ENCODE results near the gene CACNA1C.

Gene CACNA1C

GRCh38 chr12:2539938-2540337 lies 487.2 kb downstream of the CACNA1C start:
- no peak for DNase-seq

GRCh38 chr12:2540535-2540941 lies 487.8 kb downstream of the CACNA1C start:
- DNase-seq = no peak

GRCh38 chr12:2541631-2542204 lies 488.9 kb downstream of the CACNA1C start:
- DNase-seq = no peak

- no peak for DNase-seq
These were observed 491.0 kb downstream of the CACNA1C start for GRCh38 chr12:2543801-2544200.

- no peak for DNase-seq
These were observed 491.4 kb downstream of the CACNA1C start for GRCh38 chr12:2544230-2544629.

- no peak for DNase-seq
These were observed 494.7 kb downstream of the CACNA1C start for GRCh38 chr12:2547273-2548044.

GRCh38 chr12:2548081-2548480 lies 495.3 kb downstream of the CACNA1C start:
- DNase-seq = no peak

GRCh38 chr12:2550561-2551411 lies 498.0 kb downstream of the CACNA1C start:
- DNase-seq = no peak

GRCh38 chr12:2551412-2551900 lies 498.7 kb downstream of the CACNA1C start:
- no peak for DNase-seq

- no peak for DNase-seq
These were observed 499.4 kb downstream of the CACNA1C start for GRCh38 chr12:2552000-2552756.

- DNase-seq = no peak
These were observed 500.8 kb downstream of the CACNA1C start for GRCh38 chr12:2553388-2554126.

GRCh38 chr12:2555487-2556082 lies 502.8 kb downstream of the CACNA1C start:
- DNase-seq = no peak

GRCh38 chr12:2557597-2557996 lies 504.8 kb downstream of the CACNA1C start:
- no peak for DNase-seq

GRCh38 chr12:2559931-2560330 lies 507.1 kb downstream of the CACNA1C start:
- no peak for DNase-seq

GRCh38 chr12:2560356-2560755 lies 507.6 kb downstream of the CACNA1C start:
- no peak for DNase-seq

- no peak for DNase-seq
These were observed 508.6 kb downstream of the CACNA1C start for GRCh38 chr12:2561367-2561766.

GRCh38 chr12:2562400-2562799 lies 509.6 kb downstream of the CACNA1C start:
- no peak for DNase-seq

GRCh38 chr12:2563709-2564108 lies 510.9 kb downstream of the CACNA1C start:
- DNase-seq = no peak

- DNase-seq = no peak
These were observed 513.4 kb downstream of the CACNA1C start for GRCh38 chr12:2566161-2566560.

- no peak for DNase-seq
These were observed 514.9 kb downstream of the CACNA1C start for GRCh38 chr12:2567711-2568110.

GRCh38 chr12:2570562-2570961 lies 517.8 kb downstream of the CACNA1C start:
- no peak for DNase-seq

Data from activated CD4-positive, alpha-beta T cell treated with anti-CD3 and anti-CD28 coated beads, Interleukin-2, amount 50 U/mL, for 4 hours (primary cell).